H9 (cell line): ENCODE measurements around the gene PLA1A. TPM values are rescaled to one million over a fixed set of nuclear protein-coding genes. Genes with fewer than 3 reads are reported as not detected.

Experiments
- DNase-seq: peaks from one replicate; pipeline ENCODE4 v3.0.0-alpha.2; 2017
- H2AFZ ChIP-seq: one replicate; pipeline ENCODE4 v1.6.1; 2013; ENCODE audit warnings: mild to moderate bottlenecking, low read length, control low read depth, moderate library complexity
- H2AK5ac ChIP-seq: 2 replicates; pipeline ENCODE4 v1.6.1; 2013; ENCODE audit warnings: low read length, control low read depth, mixed read lengths; ENCODE audit not compliant: insufficient read length
- H2BK120ac ChIP-seq: one replicate; pipeline ENCODE4 v1.6.1; 2013; ENCODE audit warnings: low read depth, mild to moderate bottlenecking, low read length, control low read depth, inconsistent platforms; ENCODE audit not compliant: poor library complexity, severe bottlenecking
- H2BK12ac ChIP-seq: 2 replicates; pipeline ENCODE4 v1.6.1; 2013; ENCODE audit warnings: low read length, control low read depth, mixed read lengths, low read depth; ENCODE audit not compliant: insufficient read length
- H2BK15ac ChIP-seq: 2 replicates; pipeline ENCODE4 v1.6.1; 2013; ENCODE audit warnings: low read depth, low read length, control low read depth
- H2BK20ac ChIP-seq: one replicate; pipeline ENCODE4 v1.6.1; 2013; ENCODE audit warnings: low read depth, mild to moderate bottlenecking, low read length, control low read depth, inconsistent platforms; ENCODE audit not compliant: poor library complexity, severe bottlenecking
- H2BK5ac ChIP-seq: 2 replicates; pipeline ENCODE4 v1.6.1; 2013; ENCODE audit warnings: low read length, control low read depth, mixed read lengths; ENCODE audit not compliant: insufficient read length
- H3K14ac ChIP-seq: 2 replicates; pipeline ENCODE4 v1.6.1; 2013; ENCODE audit warnings: low read length, control low read depth; ENCODE audit not compliant: insufficient read depth
- H3K18ac ChIP-seq: 2 replicates; pipeline ENCODE4 v1.6.1; 2013; ENCODE audit warnings: low read depth, mild to moderate bottlenecking, mixed read lengths, low read length, control low read depth; ENCODE audit not compliant: insufficient read length
- H3K23ac ChIP-seq: 2 replicates; pipeline ENCODE4 v1.6.1; 2013; ENCODE audit warnings: low read length, control low read depth, mixed read lengths, low read depth; ENCODE audit not compliant: insufficient read length
- H3K23me2 ChIP-seq: 2 replicates; pipeline ENCODE4 v1.6.1; 2013; ENCODE audit warnings: low read depth, mild to moderate bottlenecking, mixed read lengths, low read length, control low read depth; ENCODE audit not compliant: insufficient read length, poor library complexity, severe bottlenecking
- H3K27ac ChIP-seq: 2 replicates; pipeline ENCODE4 v1.5.1; 2013; ENCODE audit warnings: low read length, control low read depth, mixed read lengths, low read depth; ENCODE audit not compliant: insufficient read length
- H3K27me3 ChIP-seq: 2 replicates; pipeline ENCODE4 v1.6.1; 2013; ENCODE audit warnings: low read length, control low read depth, inconsistent platforms; ENCODE audit not compliant: insufficient read depth
- H3K4ac ChIP-seq: 2 replicates; pipeline ENCODE4 v1.6.1; 2013; ENCODE audit warnings: low read depth, mild to moderate bottlenecking, control low read depth, inconsistent platforms, low read length, moderate library complexity
- H3K4me1 ChIP-seq: 2 replicates; pipeline ENCODE4 v1.6.1; 2013; ENCODE audit warnings: low read length, control low read depth, inconsistent platforms; ENCODE audit not compliant: insufficient read depth
- H3K4me2 ChIP-seq: 2 replicates; pipeline ENCODE4 v1.6.1; 2013; ENCODE audit warnings: low read length, control low read depth, mixed read lengths; ENCODE audit not compliant: insufficient read length, insufficient read depth
- H3K56ac ChIP-seq: 2 replicates; pipeline ENCODE4 v1.6.1; 2013; ENCODE audit warnings: low read depth, mild to moderate bottlenecking, mixed read lengths, low read length, control low read depth; ENCODE audit not compliant: insufficient read length
- H3K79me1 ChIP-seq: 2 replicates; pipeline ENCODE4 v1.6.1; 2013; ENCODE audit warnings: low read depth, mild to moderate bottlenecking, moderate library complexity, low read length, control low read depth, inconsistent platforms; ENCODE audit not compliant: insufficient read depth, poor library complexity, severe bottlenecking
- H3K79me2 ChIP-seq: 2 replicates; pipeline ENCODE4 v1.6.1; 2013; ENCODE audit warnings: low read length, control low read depth, inconsistent platforms; ENCODE audit not compliant: insufficient read depth
- H3K9ac ChIP-seq: 2 replicates; pipeline ENCODE4 v1.6.1; 2013; ENCODE audit warnings: low read length, control low read depth, mixed read lengths; ENCODE audit not compliant: insufficient read length; ENCODE audit errors: extremely low read depth
- H3K9me3 ChIP-seq: one replicate; pipeline ENCODE4 v1.6.1; 2013; ENCODE audit warnings: low read depth, low read length, inconsistent platforms; ENCODE audit not compliant: control insufficient read depth
- H3T11ph ChIP-seq: one replicate; pipeline ENCODE4 v1.6.1; 2013; ENCODE audit warnings: mild to moderate bottlenecking, low read length, control low read depth, inconsistent platforms
- H4K20me1 ChIP-seq: one replicate; pipeline ENCODE4 v1.6.1; 2013; ENCODE audit not compliant: control insufficient read depth, insufficient read length, insufficient read depth
- H4K5ac ChIP-seq: 2 replicates; pipeline ENCODE4 v1.6.1; 2013; ENCODE audit warnings: low read depth, mild to moderate bottlenecking, mixed read lengths, low read length, control low read depth; ENCODE audit not compliant: insufficient read length
- H4K8ac ChIP-seq: replicated peaks from 2 replicates; pipeline ENCODE4 v1.6.1; 2013; ENCODE audit warnings: low read length, control low read depth, mixed read lengths, low read depth; ENCODE audit not compliant: insufficient read length
- H4K91ac ChIP-seq: 2 replicates; pipeline ENCODE4 v1.6.1; 2013; ENCODE audit warnings: low read depth, mild to moderate bottlenecking, moderate library complexity, mixed read lengths, low read length, control low read depth; ENCODE audit not compliant: insufficient read length
- H3K27ac Mint-ChIP-seq, 3 experiments: 2 replicates in 2 of 3; 3 replicates in 1 of 3; pipeline ENCODE4 v1.8.0; 2020 to 2021; ENCODE audit warnings: mixed read lengths in 3 of 3, mild to moderate bottlenecking in 1 of 3, moderate library complexity in 1 of 3
- H3K27me3 Mint-ChIP-seq: 2 replicates; pipeline ENCODE4 v1.8.0; 2021; ENCODE audit warnings: low read depth, mild to moderate bottlenecking, moderate library complexity, mixed read lengths
- H3K36me3 Mint-ChIP-seq, 3 experiments: 2 replicates in 2 of 3; 3 replicates in 1 of 3; pipeline ENCODE4 v1.8.0; 2020 to 2021; ENCODE audit warnings: low read depth in 3 of 3, mixed read lengths in 3 of 3; ENCODE audit not compliant: insufficient read depth in 1 of 3
- H3K4me1 Mint-ChIP-seq, 2 experiments: 2 replicates each; pipeline ENCODE4 v1.8.0; 2020; ENCODE audit warnings: mixed read lengths in 2 of 2
- H3K4me3 Mint-ChIP-seq, 2 experiments: 2 replicates in 1 of 2; 3 replicates in 1 of 2; pipeline ENCODE4 v1.8.0; 2020 to 2021; ENCODE audit warnings: mild to moderate bottlenecking in 2 of 2, mixed read lengths in 2 of 2, moderate library complexity in 1 of 2
- H3K9me3 Mint-ChIP-seq, 2 experiments: 2 replicates in 1 of 2; 3 replicates in 1 of 2; pipeline ENCODE4 v1.8.0; 2020; ENCODE audit warnings: mild to moderate bottlenecking in 2 of 2, mixed read lengths in 2 of 2, moderate library complexity in 1 of 2
- WGBS: extraction: QIAGEN DNeasy Blood & Tissue Kit; methylation state at CpG from one replicate; pipeline ENCODE4 v1.1.7; 2013; ENCODE audit warnings: missing lambda C conversion rate, low lambda C conversion rate, mixed read lengths; ENCODE audit not compliant: insufficient read length; ENCODE audit errors: extremely low coverage; 5-methylcytosine and 5-hydroxymethylcytosine counted together
- total RNA-seq: library from RNA; stranded (reverse); gene quantifications from 2 replicates; pipeline ENCODE4 v1.2.1, GENCODE V29; 2021
- TF ChIP-seq, protein P1 (sequence below): fragments of 200-600 bp; sonication (generic); conservative IDR thresholded peaks from 3 replicates; pipeline ENCODE4 v1.8.0; 2021; ENCODE audit warnings: antibody characterized with exemption, mild to moderate bottlenecking

The PLA1A gene
- total RNA-seq, 1 experiment from 2014 or later, result not detected

DNA sequence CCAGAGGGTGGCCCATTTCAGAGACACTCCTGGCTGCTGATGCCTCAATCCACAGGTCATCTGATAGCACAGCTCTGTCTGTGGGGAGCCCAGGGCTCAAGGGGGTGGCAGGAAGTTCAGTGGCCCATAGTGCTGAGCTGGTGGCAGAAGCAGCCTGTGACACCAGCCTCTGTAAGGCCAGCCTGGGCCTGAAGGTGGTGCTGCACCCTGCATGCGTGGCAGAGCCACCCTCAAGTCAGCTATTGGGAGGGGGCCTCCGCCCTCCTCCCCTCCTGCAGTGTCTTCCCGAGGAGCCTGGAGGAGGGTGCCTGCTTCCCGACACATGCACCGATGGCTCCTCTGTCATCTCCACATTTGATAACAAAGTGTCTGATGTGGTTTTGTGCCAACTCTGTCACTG lies 3.0 kb downstream of the PLA1A start:
- Histone ChIP-seq H3K23ac (no peak overlapping the region), H3K4me1 (no peaks in the 10 kb centered on the region; the same call in 1 of the 2 replicates), H3K56ac (no peak overlapping the region), H4K91ac (no peak overlapping the region), H3K23me2 (no peaks in the 10 kb centered on the region), H3K9me3 (no peaks in the 10 kb centered on the region), H3K79me2 (no peaks in the 10 kb centered on the region), H2BK20ac (no peak overlapping the region), H2BK12ac (no peak overlapping the region), H3K27me3 (no peaks in the 10 kb centered on the region), H3K4ac (no peak overlapping the region), H3K79me1 (no peaks in the 10 kb centered on the region), H3K4me2 (no peak overlapping the region), H3K18ac (no peak overlapping the region), H2BK5ac (no peak overlapping the region), H4K8ac (no peak overlapping the region), H2BK15ac (no peak overlapping the region), H3K27ac (no peak overlapping the region), H4K5ac (no peak overlapping the region), H2AFZ (no peak overlapping the region), H3K9ac (no peak overlapping the region), H4K20me1 (no peaks in the 10 kb centered on the region), H3K14ac (no peak overlapping the region), H2AK5ac (no peak overlapping the region), H3T11ph (no peak overlapping the region), H2BK120ac (no peak overlapping the region)
- Mint-ChIP-seq H3K4me3 (no peak overlapping the region), H3K36me3 (no peaks in the 10 kb centered on the region), H3K27me3 (no peaks in the 10 kb centered on the region), H3K9me3 (no peaks in the 10 kb centered on the region), H3K27ac (peak overlapping the region in 1 of 3 experiments; percentile 35; a peak in 1 of 7 replicates), H3K4me1 (peaks cover 10 to 15% of the 10 kb centered on the region in 2 experiments)
- no CpG with 5 or more reads among the region's 5 CpGs for WGBS
- peak; percentile 82 for DNase-seq
- TF ChIP-seq, protein P1, sequence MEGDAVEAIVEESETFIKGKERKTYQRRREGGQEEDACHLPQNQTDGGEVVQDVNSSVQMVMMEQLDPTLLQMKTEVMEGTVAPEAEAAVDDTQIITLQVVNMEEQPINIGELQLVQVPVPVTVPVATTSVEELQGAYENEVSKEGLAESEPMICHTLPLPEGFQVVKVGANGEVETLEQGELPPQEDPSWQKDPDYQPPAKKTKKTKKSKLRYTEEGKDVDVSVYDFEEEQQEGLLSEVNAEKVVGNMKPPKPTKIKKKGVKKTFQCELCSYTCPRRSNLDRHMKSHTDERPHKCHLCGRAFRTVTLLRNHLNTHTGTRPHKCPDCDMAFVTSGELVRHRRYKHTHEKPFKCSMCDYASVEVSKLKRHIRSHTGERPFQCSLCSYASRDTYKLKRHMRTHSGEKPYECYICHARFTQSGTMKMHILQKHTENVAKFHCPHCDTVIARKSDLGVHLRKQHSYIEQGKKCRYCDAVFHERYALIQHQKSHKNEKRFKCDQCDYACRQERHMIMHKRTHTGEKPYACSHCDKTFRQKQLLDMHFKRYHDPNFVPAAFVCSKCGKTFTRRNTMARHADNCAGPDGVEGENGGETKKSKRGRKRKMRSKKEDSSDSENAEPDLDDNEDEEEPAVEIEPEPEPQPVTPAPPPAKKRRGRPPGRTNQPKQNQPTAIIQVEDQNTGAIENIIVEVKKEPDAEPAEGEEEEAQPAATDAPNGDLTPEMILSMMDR, result peak; percentile 79
